Hepatocyte (in vitro differentiated cells): Measurements from ENCODE around the gene COA3. TPM values are rescaled to one million over a fixed set of nuclear protein-coding genes. Genes with fewer than 3 reads are reported as not detected.

Experiments used
- DNase-seq: peaks from one replicate; pipeline ENCODE4 v3.0.0-alpha.2; 2016; ENCODE audit warnings: low spot score
- H2AFZ ChIP-seq: fragments of 200-600 bp; sonication (generic); 2 replicates; pipeline ENCODE4 v1.6.0; 2016; ENCODE audit warnings: antibody characterized with exemption, mild to moderate bottlenecking
- H3K27ac ChIP-seq: fragments of 200-600 bp; sonication (generic); 2 replicates; pipeline ENCODE4 v1.5.1; 2016; ENCODE audit warnings: mild to moderate bottlenecking
- H3K27me3 ChIP-seq: fragments of 200-600 bp; sonication (generic); 2 replicates; pipeline ENCODE4 v1.6.1; 2016
- H3K36me3 ChIP-seq: fragments of 200-600 bp; sonication (generic); replicated peaks from 2 replicates; pipeline ENCODE4 v1.5.1; 2016; ENCODE audit warnings: low read depth; ENCODE audit not compliant: insufficient read depth
- H3K4me1 ChIP-seq: fragments of 200-600 bp; sonication (generic); 2 replicates; pipeline ENCODE4 v1.5.1; 2016; ENCODE audit warnings: mild to moderate bottlenecking, moderate library complexity; ENCODE audit not compliant: insufficient read depth
- H3K4me2 ChIP-seq: fragments of 200-600 bp; sonication (generic); 2 replicates; pipeline ENCODE4 v1.6.0; 2016
- H3K4me3 ChIP-seq: fragments of 200-600 bp; sonication (generic); 2 replicates; pipeline ENCODE4 v1.5.1; 2016; ENCODE audit warnings: mild to moderate bottlenecking
- H3K79me2 ChIP-seq: fragments of 200-600 bp; sonication (generic); 2 replicates; pipeline ENCODE4 v1.6.0; 2017; ENCODE audit warnings: mild to moderate bottlenecking
- H3K9me2 ChIP-seq: fragments of 200-600 bp; sonication (generic); replicated peaks from 2 replicates; pipeline ENCODE4 v1.6.0; 2017; ENCODE audit warnings: mild to moderate bottlenecking; ENCODE audit not compliant: insufficient read depth
- H3K9me3 ChIP-seq: fragments of 200-600 bp; sonication (generic); 2 replicates; pipeline ENCODE4 v1.5.1; 2016; ENCODE audit warnings: low read depth, mild to moderate bottlenecking
- H4K20me1 ChIP-seq: fragments of 200-600 bp; sonication (generic); 2 replicates; pipeline ENCODE4 v1.6.0; 2016; ENCODE audit warnings: mild to moderate bottlenecking; ENCODE audit not compliant: insufficient read depth, poor library complexity, severe bottlenecking
- CTCF ChIP-seq: fragments of 200-600 bp; sonication (generic); IDR thresholded peaks from 2 replicates; pipeline ENCODE4 v1.5.1; 2016; ENCODE audit warnings: antibody characterized with exemption, mild to moderate bottlenecking; ENCODE audit not compliant: poor library complexity
- EZH2 ChIP-seq: fragments of 200-600 bp; sonication (generic); IDR thresholded peaks from 2 replicates; pipeline ENCODE4 v1.6.1; 2016; ENCODE audit warnings: antibody characterized with exemption, mild to moderate bottlenecking, borderline replicate concordance
- EZH2phosphoT487 ChIP-seq: fragments of 200-600 bp; sonication (generic); IDR thresholded peaks from one replicate; pipeline ENCODE4 v1.6.1; 2018; ENCODE audit warnings: antibody characterized with exemption, mild to moderate bottlenecking, low read depth, moderate library complexity; ENCODE audit not compliant: unreplicated experiment, severe bottlenecking
- WGBS: methylation state at CpG from one replicate; pipeline ENCODE4 v1.1.6; 2016; ENCODE audit warnings: low lambda C conversion rate; ENCODE audit errors: missing lambda C conversion rate; 5-methylcytosine and 5-hydroxymethylcytosine counted together
- polyA plus RNA-seq: library from polyadenylated mRNA; unstranded; fragments of >200 nt; fragmentation: Nextera tagmentation; extraction: Ambion mirVana; gene quantifications from 2 replicates; pipeline ENCODE4 v1.2.1, GENCODE V29; 2016
- total RNA-seq: library from RNA; depleted of rRNA; stranded (reverse); fragments of >200 nt; gene quantifications from 2 replicates; pipeline ENCODE4 v1.2.3, GENCODE V29; 2014

Gene COA3
- total and polyA plus RNA-seq, 2 experiments from 2014 or later, result 117 to 252 TPM

DNA sequence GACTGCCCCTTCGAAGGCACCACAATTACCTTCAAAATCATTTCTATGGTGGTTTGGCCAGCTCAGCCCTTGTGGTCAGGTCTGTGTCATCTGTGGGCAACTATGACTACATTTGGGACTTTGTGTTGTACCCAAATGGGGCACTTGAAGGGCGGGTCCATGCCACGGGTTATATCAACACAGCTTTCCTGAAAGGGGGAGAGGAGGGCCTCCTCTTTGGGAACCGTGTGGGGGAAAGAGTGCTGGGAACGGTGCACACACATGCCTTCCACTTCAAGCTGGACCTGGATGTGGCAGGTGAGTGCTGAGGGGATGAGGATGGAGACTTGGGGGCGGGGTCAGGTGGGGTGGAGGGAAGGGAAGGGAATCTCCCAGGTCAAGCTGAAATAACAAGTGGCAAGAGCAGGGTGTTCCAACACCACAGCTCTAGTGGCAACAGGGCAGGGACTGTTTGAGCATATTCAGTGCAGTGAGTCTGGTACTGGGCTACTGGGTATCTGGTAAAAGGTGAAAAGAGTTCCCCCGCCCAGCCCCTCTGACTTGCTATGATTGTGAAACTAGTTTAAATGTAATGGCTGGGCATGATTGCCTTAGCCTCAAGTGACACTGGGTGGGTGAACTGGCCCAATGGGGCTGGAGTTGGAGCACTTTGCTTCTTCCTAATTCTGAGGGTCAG is 47.6 kb upstream of the COA3 start:
- peaks cover 6% of the 10 kb centered on the region for H3K27me3 ChIP-seq
- H3K9me2 ChIP-seq, result no peaks in the 10 kb centered on the region
- H3K4me2 ChIP-seq, result no peak overlapping the region
- H3K4me1 ChIP-seq, result no peaks in the 10 kb centered on the region
- H3K9me3 ChIP-seq, result no peaks in the 10 kb centered on the region
- H2AFZ ChIP-seq, result no peak overlapping the region
- WGBS, result 89% methylated on average over 7 of the region's 7 CpGs
- H4K20me1 ChIP-seq, result no peaks in the 10 kb centered on the region
- DNase-seq, result no peak
- H3K79me2 ChIP-seq, result no peaks in the 10 kb centered on the region
- TF ChIP-seq CTCF (no peak), EZH2 (no peak), EZH2phosphoT487 (no peak)
- no peaks in the 10 kb centered on the region for H3K36me3 ChIP-seq
- no peak overlapping the region for H3K27ac ChIP-seq
- no peak overlapping the region for H3K4me3 ChIP-seq

GRCh38 chr17:42845556-42845917 is 47.0 kb upstream of the COA3 start:
- TF ChIP-seq EZH2phosphoT487 (no peak), EZH2 (no peak), CTCF (no peak)
- Histone ChIP-seq H2AFZ (no peak overlapping the region), H3K4me1 (no peaks in the 10 kb centered on the region), H3K4me2 (no peak overlapping the region), H3K36me3 (no peaks in the 10 kb centered on the region), H3K27ac (no peak overlapping the region), H3K27me3 (peaks cover 6% of the 10 kb centered on the region), H3K9me3 (no peaks in the 10 kb centered on the region), H4K20me1 (no peaks in the 10 kb centered on the region), H3K9me2 (no peaks in the 10 kb centered on the region), H3K79me2 (no peaks in the 10 kb centered on the region), H3K4me3 (no peak overlapping the region)
- no peak for DNase-seq
- WGBS, result 92% methylated on average over 12 of the region's 12 CpGs

GRCh38 chr17:42844761-42845555 is 46.5 kb upstream of the COA3 start:
- H3K9me3 ChIP-seq, result no peaks in the 10 kb centered on the region
- H3K27ac ChIP-seq, result no peak overlapping the region
- H3K79me2 ChIP-seq, result no peaks in the 10 kb centered on the region
- TF ChIP-seq EZH2phosphoT487 (no peak), EZH2 (no peak), CTCF (no peak)
- H3K4me2 ChIP-seq, result no peak overlapping the region
- no peaks in the 10 kb centered on the region for H4K20me1 ChIP-seq
- H2AFZ ChIP-seq, result no peak overlapping the region
- no peaks in the 10 kb centered on the region for H3K36me3 ChIP-seq
- H3K27me3 ChIP-seq, result peaks cover 6% of the 10 kb centered on the region
- H3K9me2 ChIP-seq, result no peaks in the 10 kb centered on the region
- no peak overlapping the region for H3K4me3 ChIP-seq
- no peak for DNase-seq
- H3K4me1 ChIP-seq, result no peaks in the 10 kb centered on the region
- WGBS, result 95% methylated on average over 20 of the region's 24 CpGs
